Measurements from ENCODE around the gene ZNF81. TPM values are rescaled to one million over a fixed set of nuclear protein-coding genes. Genes with fewer than 3 reads are reported as not detected.
A peak's percentile ranks its signal among the peaks of the same experiment; 100 is the strongest.
"Not testable (repeated sequence)": the region's sequence is repeated elsewhere in the genome, so short reads cannot be mapped to it uniquely, and the experiment has no call there.

The ZNF81 gene
- total RNA-seq, result 10.7 to 13.5 TPM (median 12.5 TPM) in 3 replicates

DNA sequence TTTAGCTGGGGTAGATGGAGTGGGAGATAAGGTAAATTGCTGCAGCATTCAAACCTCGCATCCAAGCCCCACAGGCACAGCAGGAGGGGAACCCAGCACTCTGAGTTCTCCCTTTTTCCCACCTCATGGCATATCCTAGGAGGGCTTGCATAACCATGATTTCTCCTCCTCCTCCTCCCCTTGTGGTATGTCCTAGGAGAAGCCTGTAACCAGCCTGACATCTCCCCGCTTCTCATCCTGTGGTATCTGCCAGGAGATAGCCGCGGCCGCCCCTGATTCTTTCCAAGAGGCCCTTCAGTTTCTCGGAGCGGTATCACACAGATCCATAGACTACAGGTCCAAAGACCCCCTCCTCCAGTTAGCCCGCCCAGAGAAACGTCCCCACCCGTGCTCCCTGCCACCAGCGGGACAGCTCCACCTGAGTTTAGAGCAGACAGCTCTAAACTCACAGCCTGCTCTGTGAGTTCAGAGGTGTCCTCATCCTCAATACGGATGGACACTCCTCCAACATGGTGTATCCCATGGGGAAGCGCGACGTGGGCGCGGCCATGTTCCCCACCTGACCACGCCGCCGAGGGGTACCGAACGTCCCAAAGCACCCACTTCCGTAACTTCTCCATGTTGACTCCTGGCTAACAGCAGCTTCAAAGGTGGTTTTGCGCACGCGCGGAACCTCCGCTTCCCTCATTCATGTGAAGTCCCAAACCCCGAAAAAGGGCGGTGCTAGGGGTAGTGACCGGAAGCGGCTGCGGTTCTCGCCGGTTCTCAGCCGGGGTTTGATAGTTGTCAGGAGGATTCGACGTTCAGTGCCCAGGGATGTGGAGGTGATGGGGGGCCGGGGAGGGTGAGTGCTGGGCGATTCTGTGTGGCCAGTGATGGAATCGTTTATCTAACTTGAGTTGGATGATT, at the start of gene ZNF81:
Gene ZNF81 (plus strand): TSS at position 739 of the 909 bp plus-strand sequence. CDS start 9,366 bp downstream, outside the sequence.
- no peaks in the 10 kb centered on the region for H3K36me3 Mint-ChIP-seq
- peaks cover 13% of the 10 kb centered on the region for H3K9me3 Mint-ChIP-seq
- no peaks in the 10 kb centered on the region for H3K27me3 Mint-ChIP-seq (ENCODE audit: low read depth)
- peak; percentile 84 to 90 for DNase-seq (ENCODE audit: low spot score in 2 of 2, unreplicated experiment in 2 of 2)
- peak within 1 kb of the TSS; percentile 98 for H3K4me3 Mint-ChIP-seq
- H3K4me1 Mint-ChIP-seq, result peaks cover 8% of the 10 kb centered on the region
- H3K27ac Mint-ChIP-seq, result peak within 1 kb of the TSS; percentile 98
- TF ChIP-seq, protein P1, sequence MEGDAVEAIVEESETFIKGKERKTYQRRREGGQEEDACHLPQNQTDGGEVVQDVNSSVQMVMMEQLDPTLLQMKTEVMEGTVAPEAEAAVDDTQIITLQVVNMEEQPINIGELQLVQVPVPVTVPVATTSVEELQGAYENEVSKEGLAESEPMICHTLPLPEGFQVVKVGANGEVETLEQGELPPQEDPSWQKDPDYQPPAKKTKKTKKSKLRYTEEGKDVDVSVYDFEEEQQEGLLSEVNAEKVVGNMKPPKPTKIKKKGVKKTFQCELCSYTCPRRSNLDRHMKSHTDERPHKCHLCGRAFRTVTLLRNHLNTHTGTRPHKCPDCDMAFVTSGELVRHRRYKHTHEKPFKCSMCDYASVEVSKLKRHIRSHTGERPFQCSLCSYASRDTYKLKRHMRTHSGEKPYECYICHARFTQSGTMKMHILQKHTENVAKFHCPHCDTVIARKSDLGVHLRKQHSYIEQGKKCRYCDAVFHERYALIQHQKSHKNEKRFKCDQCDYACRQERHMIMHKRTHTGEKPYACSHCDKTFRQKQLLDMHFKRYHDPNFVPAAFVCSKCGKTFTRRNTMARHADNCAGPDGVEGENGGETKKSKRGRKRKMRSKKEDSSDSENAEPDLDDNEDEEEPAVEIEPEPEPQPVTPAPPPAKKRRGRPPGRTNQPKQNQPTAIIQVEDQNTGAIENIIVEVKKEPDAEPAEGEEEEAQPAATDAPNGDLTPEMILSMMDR (IDR thresholded peaks at IDR 0.05; ENCODE audit: unreplicated experiment), result no peak

DNA sequence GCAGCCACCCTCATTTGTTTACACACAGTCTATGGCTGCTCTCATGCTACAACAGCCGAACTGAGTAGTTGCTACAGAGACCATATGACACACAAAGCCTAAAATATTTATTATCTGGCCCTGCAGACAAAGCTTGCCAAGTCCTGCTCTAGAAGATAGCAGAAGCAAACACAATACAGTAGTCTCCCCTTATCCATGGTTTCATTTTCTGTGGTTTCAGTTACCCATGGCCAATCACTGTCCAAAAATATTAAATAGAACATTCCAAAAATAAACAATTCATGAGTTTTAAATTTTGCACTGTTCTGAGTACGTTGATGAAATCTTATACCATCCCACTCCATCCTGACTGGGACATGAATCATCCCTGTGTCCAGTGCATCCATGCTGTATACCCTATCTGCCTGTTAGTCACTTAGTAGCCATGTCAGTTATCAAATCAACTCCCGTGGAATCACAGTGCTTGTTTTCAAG, 40.2 kb upstream of the ZNF81 start:
- H3K9me3 Mint-ChIP-seq, result peaks cover 27% of the 10 kb centered on the region
- DNase-seq (ENCODE audit: low spot score in 2 of 2, unreplicated experiment in 2 of 2), result no peak
- H3K27ac Mint-ChIP-seq, result no peak overlapping the region
- H3K4me3 Mint-ChIP-seq, result no peak overlapping the region
- no peaks in the 10 kb centered on the region for H3K36me3 Mint-ChIP-seq
- H3K27me3 Mint-ChIP-seq (ENCODE audit: low read depth), result no peaks in the 10 kb centered on the region
- H3K4me1 Mint-ChIP-seq, result no peaks in the 10 kb centered on the region
- TF ChIP-seq, protein P1 (IDR thresholded peaks at IDR 0.05; ENCODE audit: unreplicated experiment), result no peak

DNA sequence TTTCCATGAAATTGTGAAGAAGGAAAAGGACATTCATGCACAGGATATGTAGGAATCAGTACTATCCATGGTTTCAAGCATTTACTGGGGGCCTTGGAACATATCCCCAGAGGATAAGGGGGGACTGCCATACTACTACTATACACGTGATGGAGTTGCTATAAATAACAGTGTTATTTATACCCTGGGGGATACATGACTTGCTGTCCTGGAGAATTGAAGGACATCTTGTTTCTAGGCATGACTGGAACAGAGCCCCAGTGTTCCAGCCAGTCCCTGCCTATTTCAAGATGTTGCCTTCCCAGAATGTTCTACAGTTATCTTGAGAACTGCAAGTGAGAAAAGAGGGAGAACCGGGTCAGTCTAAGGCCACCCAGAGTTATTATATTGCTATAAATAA, 39.6 kb upstream of the ZNF81 start:
- peaks cover 28% of the 10 kb centered on the region for H3K9me3 Mint-ChIP-seq
- TF ChIP-seq, protein P1 (IDR thresholded peaks at IDR 0.05; ENCODE audit: unreplicated experiment), result no peak

DNA sequence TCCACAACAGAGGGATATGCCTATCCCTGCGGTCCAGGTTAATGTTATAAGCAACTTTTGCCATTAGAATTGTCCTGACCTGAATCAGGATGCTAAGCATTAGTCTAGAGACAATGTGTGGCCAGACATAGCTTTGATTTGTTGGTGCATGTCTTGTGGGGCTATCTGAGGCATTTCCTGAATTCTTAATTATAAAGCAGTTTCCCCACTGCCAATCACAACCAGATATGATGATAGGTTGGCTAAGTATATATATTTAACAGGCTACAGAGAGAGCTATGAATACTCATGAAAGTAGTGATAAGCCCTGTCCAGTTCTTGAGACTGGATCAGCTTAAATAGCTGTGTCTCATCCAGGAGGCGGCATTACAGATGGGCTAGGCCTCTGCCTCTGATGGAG, 37.8 kb upstream of the ZNF81 start:
- TF ChIP-seq, protein P1 (IDR thresholded peaks at IDR 0.05; ENCODE audit: unreplicated experiment), result no peak
- peaks cover 29% of the 10 kb centered on the region for H3K9me3 Mint-ChIP-seq
- peaks cover 3% of the 10 kb centered on the region for H3K27me3 Mint-ChIP-seq (ENCODE audit: low read depth)
- no peaks in the 10 kb centered on the region for H3K4me1 Mint-ChIP-seq
- H3K27ac Mint-ChIP-seq, result no peak overlapping the region
- no peaks in the 10 kb centered on the region for H3K36me3 Mint-ChIP-seq
- H3K4me3 Mint-ChIP-seq, result no peak overlapping the region
- no peak for DNase-seq (ENCODE audit: low spot score in 2 of 2, unreplicated experiment in 2 of 2)

More for the DNA sequence above, 39.6 kb upstream of the ZNF81 start:
- Mint-ChIP-seq H3K4me1 (no peaks in the 10 kb centered on the region), H3K4me3 (no peak overlapping the region), H3K27ac (no peak overlapping the region), H3K27me3 (ENCODE audit: low read depth) (no peaks in the 10 kb centered on the region), H3K36me3 (no peaks in the 10 kb centered on the region)
- no peak for DNase-seq (ENCODE audit: low spot score in 2 of 2, unreplicated experiment in 2 of 2)

DNA sequence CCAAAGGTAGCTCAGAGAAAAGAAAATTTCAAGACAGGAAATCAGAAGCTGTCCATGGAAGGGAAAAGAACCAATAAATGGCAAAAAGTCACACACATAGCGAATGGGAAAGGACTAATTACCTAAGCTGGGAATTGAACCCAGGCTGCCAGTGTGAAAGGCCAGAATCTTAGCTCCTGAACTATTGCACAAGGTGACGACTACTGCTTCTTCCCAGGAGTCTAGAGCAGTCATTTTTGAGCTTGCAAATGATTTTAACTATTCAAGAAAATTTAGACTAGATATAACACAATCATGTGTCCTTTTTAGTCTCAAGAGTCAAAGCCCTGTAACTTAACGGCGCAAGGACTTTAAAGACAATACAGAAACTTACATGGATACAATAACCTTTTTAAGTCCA, 34.1 kb upstream of the ZNF81 start:
- no peaks in the 10 kb centered on the region for H3K4me1 Mint-ChIP-seq
- peaks cover 3% of the 10 kb centered on the region for H3K27me3 Mint-ChIP-seq (ENCODE audit: low read depth)
- H3K27ac Mint-ChIP-seq, result no peak overlapping the region
- TF ChIP-seq, protein P1 (IDR thresholded peaks at IDR 0.05; ENCODE audit: unreplicated experiment), result no peak
- H3K36me3 Mint-ChIP-seq, result no peaks in the 10 kb centered on the region
- H3K4me3 Mint-ChIP-seq, result no peak overlapping the region
- no peak for DNase-seq (ENCODE audit: low spot score in 2 of 2, unreplicated experiment in 2 of 2)
- H3K9me3 Mint-ChIP-seq, result peaks cover 22% of the 10 kb centered on the region

DNA sequence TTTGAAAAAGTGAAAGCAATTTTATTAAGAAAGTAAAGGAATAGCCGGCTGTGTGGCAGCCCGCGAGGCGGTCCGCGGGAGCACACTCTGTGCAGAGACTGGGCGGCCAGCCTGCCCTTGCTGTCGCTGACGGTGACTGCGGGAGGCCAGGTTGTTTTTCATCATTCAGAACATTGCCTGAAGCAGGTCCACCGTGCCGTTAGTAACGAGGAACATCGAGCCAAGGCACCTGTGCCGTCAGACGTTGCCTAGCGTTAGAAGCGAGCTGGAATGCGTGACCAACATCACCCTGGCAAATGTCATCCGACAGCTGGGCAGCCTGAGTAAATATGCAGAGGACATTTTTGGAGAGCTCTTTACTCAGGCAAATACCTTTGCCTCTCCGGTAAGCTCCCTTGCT, 33.6 kb upstream of the ZNF81 start:
- H3K9me3 Mint-ChIP-seq, result peaks cover 20% of the 10 kb centered on the region
- H3K36me3 Mint-ChIP-seq; H3K4me3 Mint-ChIP-seq; DNase-seq (ENCODE audit: low spot score in 2 of 2, unreplicated experiment in 2 of 2); H3K27ac Mint-ChIP-seq; H3K4me1 Mint-ChIP-seq; H3K27me3 Mint-ChIP-seq (ENCODE audit: low read depth): not testable (repeated sequence)

All from mesothelial cell of epicardium (in vitro differentiated cells).